ENCODE data around the gene PHC3.

The PHC3 gene

GRCh38 chr3:170064108-170064507 lies 117.4 kb downstream of the PHC3 start:
- DNase-seq = no peak

GRCh38 chr3:170063691-170064090 lies 117.8 kb downstream of the PHC3 start:
- DNase-seq = no peak

- no peak for DNase-seq
These were observed 118.8 kb downstream of the PHC3 start for GRCh38 chr3:170062769-170063168.

GRCh38 chr3:170062068-170062467 lies 119.5 kb downstream of the PHC3 start:
- DNase-seq = no peak

GRCh38 chr3:170059447-170059846 lies 122.1 kb downstream of the PHC3 start:
- DNase-seq = no peak

GRCh38 chr3:170058127-170058526 lies 123.4 kb downstream of the PHC3 start:
- no peak for DNase-seq

- DNase-seq = no peak
These were observed 124.0 kb downstream of the PHC3 start for GRCh38 chr3:170057550-170057949.

- DNase-seq = no peak
These were observed 124.7 kb downstream of the PHC3 start for GRCh38 chr3:170056710-170057454.

GRCh38 chr3:170055209-170055608 lies 126.3 kb downstream of the PHC3 start:
- DNase-seq = no peak

GRCh38 chr3:170054204-170054603 lies 127.3 kb downstream of the PHC3 start:
- DNase-seq = no peak

GRCh38 chr3:170052398-170052797 lies 129.1 kb downstream of the PHC3 start:
- DNase-seq = no peak

- no peak for DNase-seq
These were observed 130.8 kb downstream of the PHC3 start for GRCh38 chr3:170050753-170051152.

GRCh38 chr3:170049146-170050000 lies 132.2 kb downstream of the PHC3 start:
- DNase-seq = no peak

GRCh38 chr3:170047133-170047404 lies 134.5 kb downstream of the PHC3 start:
- no peak for DNase-seq

GRCh38 chr3:170046269-170047132 lies 135.0 kb downstream of the PHC3 start:
- DNase-seq = no peak

GRCh38 chr3:170044795-170045244 lies 136.7 kb downstream of the PHC3 start:
- DNase-seq = no peak

GRCh38 chr3:170044271-170044670 lies 137.3 kb downstream of the PHC3 start:
- DNase-seq = no peak

- DNase-seq = no peak
These were observed 138.0 kb downstream of the PHC3 start for GRCh38 chr3:170043506-170043905.

- no peak for DNase-seq
These were observed 141.1 kb downstream of the PHC3 start for GRCh38 chr3:170040418-170040817.

GRCh38 chr3:170038434-170039110 lies 143.0 kb downstream of the PHC3 start:
- DNase-seq = peak; percentile 67
